MM.1S (cell line): ENCODE measurements around the gene RREB1.

Experiments
- DNase-seq: peaks from one replicate; pipeline ENCODE4 v3.0.0-alpha.2; 2015
- H2AFZ ChIP-seq: fragments of 300-600 bp; sonication (generic); 2 replicates; pipeline ENCODE4 v1.6.0; 2016; ENCODE audit warnings: antibody characterized with exemption, low read length
- H3F3A ChIP-seq: fragments of 300-600 bp; sonication (generic); 2 replicates; pipeline ENCODE4 v1.6.1; 2016; ENCODE audit warnings: mild to moderate bottlenecking, antibody characterized with exemption, low read length, moderate library complexity, mixed read lengths; ENCODE audit not compliant: insufficient read depth
- H3K27ac ChIP-seq: fragments of 300-600 bp; sonication (generic); 2 replicates; pipeline ENCODE4 v1.5.1; 2016; ENCODE audit warnings: mild to moderate bottlenecking, low read length
- H3K27me3 ChIP-seq: fragments of 300-600 bp; sonication (generic); replicated peaks from 2 replicates; pipeline ENCODE4 v1.6.0; 2016; ENCODE audit warnings: low read length; ENCODE audit not compliant: insufficient read depth
- H3K36me3 ChIP-seq: fragments of 300-600 bp; sonication (generic); replicated peaks from 2 replicates; pipeline ENCODE4 v1.6.1; 2016; ENCODE audit warnings: mild to moderate bottlenecking, low read length, mixed read lengths; ENCODE audit not compliant: insufficient read depth
- H3K4me1 ChIP-seq: fragments of 300-600 bp; sonication (generic); 2 replicates; pipeline ENCODE4 v1.6.1; 2016; ENCODE audit warnings: low read length, mixed read lengths
- H3K4me2 ChIP-seq: fragments of 300-600 bp; sonication (generic); 2 replicates; pipeline ENCODE4 v1.6.0; 2016; ENCODE audit warnings: low read depth, low read length
- H3K4me3 ChIP-seq: fragments of 300-600 bp; sonication (generic); 2 replicates; pipeline ENCODE4 v1.5.1; 2016; ENCODE audit warnings: low read length, mixed read lengths
- H3K79me2 ChIP-seq: fragments of 300-600 bp; sonication (generic); 2 replicates; pipeline ENCODE4 v1.6.1; 2016; ENCODE audit warnings: mixed run types, low read length, mixed read lengths
- H3K9ac ChIP-seq: fragments of 300-600 bp; sonication (generic); 2 replicates; pipeline ENCODE4 v1.6.1; 2016; ENCODE audit warnings: low read length, mixed read lengths
- H3K9me2 ChIP-seq: fragments of 300-600 bp; sonication (generic); replicated peaks from 2 replicates; pipeline ENCODE4 v1.6.1; 2016; ENCODE audit warnings: mild to moderate bottlenecking, low read length, mixed read lengths; ENCODE audit not compliant: insufficient read depth
- H3K9me3 ChIP-seq: fragments of 300-600 bp; sonication (generic); replicated peaks from 2 replicates; pipeline ENCODE4 v1.6.1; 2016; ENCODE audit warnings: mild to moderate bottlenecking, low read length, mixed read lengths; ENCODE audit not compliant: insufficient read depth
- H4K20me1 ChIP-seq: fragments of 300-600 bp; sonication (generic); 2 replicates; pipeline ENCODE4 v1.6.1; 2016; ENCODE audit warnings: mild to moderate bottlenecking, low read length, moderate library complexity, mixed read lengths; ENCODE audit not compliant: insufficient read depth
- EZH2 ChIP-seq: fragments of 300-600 bp; sonication (generic); optimal IDR thresholded peaks from 2 replicates; pipeline ENCODE3; 2017; ENCODE audit warnings: low read depth, mild to moderate bottlenecking, antibody characterized with exemption, low read length, mixed read lengths
- EZH2phosphoT487 ChIP-seq: fragments of 300-600 bp; sonication (generic); IDR thresholded peaks from 2 replicates; pipeline ENCODE4 v1.6.1; 2018; ENCODE audit warnings: antibody characterized with exemption, low read length
- TF ChIP-seq, protein P1 (sequence below): fragments of 300-600 bp; sonication (generic); IDR thresholded peaks from 2 replicates; pipeline ENCODE4 v1.5.1; 2016; ENCODE audit warnings: antibody characterized with exemption, low read length, mixed read lengths

Gene RREB1

DNA sequence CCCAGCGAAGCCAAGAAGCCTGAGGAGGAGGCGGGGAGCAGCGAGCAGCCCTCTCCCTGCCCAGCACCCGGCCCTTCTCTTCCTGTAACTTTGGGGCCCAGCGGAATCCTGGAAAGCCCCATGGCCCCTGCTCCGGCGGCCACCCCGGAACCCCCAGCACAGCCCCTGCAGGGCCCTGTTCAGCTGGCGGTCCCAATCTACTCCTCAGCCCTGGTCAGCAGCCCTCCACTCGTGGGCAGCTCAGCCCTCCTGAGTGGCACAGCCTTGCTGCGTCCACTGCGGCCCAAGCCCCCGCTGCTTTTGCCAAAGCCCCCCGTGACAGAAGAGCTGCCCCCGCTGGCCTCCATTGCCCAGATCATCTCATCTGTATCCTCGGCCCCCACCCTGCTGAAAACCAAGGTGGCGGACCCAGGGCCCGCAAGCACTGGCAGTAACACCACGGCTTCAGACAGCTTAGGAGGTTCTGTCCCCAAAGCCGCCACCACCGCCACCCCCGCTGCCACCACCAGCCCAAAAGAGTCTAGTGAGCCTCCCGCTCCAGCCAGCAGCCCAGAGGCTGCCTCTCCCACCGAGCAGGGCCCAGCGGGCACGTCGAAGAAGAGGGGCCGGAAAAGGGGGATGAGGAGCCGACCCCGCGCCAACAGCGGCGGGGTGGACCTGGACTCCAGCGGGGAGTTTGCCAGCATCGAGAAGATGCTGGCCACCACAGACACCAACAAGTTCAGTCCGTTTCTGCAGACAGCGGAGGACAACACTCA is 123.4 kb downstream of the RREB1 start:
- no peak overlapping the region for H2AFZ ChIP-seq
- H3K9me2 ChIP-seq = no peaks in the 10 kb centered on the region
- no peak for DNase-seq
- H3K4me3 ChIP-seq = no peak overlapping the region
- no peaks in the 10 kb centered on the region for H3K27me3 ChIP-seq
- no peaks in the 10 kb centered on the region; the same call in 1 of the 2 replicates for H3K79me2 ChIP-seq
- no peak overlapping the region for H3K4me2 ChIP-seq
- no peak overlapping the region for H3K27ac ChIP-seq
- no peak overlapping the region for H3K9ac ChIP-seq
- H4K20me1 ChIP-seq = no peaks in the 10 kb centered on the region
- no peaks in the 10 kb centered on the region for H3K9me3 ChIP-seq
- no peak for TF ChIP-seq EZH2
- TF ChIP-seq EZH2phosphoT487 = no peak
- TF ChIP-seq, protein P1, sequence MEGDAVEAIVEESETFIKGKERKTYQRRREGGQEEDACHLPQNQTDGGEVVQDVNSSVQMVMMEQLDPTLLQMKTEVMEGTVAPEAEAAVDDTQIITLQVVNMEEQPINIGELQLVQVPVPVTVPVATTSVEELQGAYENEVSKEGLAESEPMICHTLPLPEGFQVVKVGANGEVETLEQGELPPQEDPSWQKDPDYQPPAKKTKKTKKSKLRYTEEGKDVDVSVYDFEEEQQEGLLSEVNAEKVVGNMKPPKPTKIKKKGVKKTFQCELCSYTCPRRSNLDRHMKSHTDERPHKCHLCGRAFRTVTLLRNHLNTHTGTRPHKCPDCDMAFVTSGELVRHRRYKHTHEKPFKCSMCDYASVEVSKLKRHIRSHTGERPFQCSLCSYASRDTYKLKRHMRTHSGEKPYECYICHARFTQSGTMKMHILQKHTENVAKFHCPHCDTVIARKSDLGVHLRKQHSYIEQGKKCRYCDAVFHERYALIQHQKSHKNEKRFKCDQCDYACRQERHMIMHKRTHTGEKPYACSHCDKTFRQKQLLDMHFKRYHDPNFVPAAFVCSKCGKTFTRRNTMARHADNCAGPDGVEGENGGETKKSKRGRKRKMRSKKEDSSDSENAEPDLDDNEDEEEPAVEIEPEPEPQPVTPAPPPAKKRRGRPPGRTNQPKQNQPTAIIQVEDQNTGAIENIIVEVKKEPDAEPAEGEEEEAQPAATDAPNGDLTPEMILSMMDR = no peak
- H3K36me3 ChIP-seq = no peaks in the 10 kb centered on the region
- peaks cover 8% of the 10 kb centered on the region for H3K4me1 ChIP-seq
- H3F3A ChIP-seq = no peaks in the 10 kb centered on the region

DNA sequence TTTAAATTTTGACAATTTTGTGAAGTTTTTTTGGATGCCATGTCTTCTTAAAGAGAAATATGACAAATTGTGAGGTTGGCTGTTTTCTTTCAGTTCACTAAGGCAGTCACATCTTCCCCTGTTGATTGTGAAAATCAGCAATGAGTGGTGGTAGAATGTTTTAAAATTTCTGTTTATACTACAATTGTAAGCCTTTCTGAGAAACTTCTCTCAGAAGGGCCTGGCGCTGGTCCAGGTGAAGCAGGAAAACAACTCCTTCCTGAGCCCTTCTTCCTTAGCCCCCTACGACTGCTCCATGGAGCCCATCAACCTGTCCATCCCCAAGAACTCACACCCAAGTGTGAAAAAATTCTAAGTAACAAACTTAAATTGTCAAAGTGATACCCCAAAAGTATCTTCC is 124.6 kb downstream of the RREB1 start:
- peaks cover 10% of the 10 kb centered on the region for H3K4me1 ChIP-seq
- H3K9me3 ChIP-seq = no peaks in the 10 kb centered on the region
- no peak overlapping the region for H2AFZ ChIP-seq
- no peaks in the 10 kb centered on the region for H4K20me1 ChIP-seq
- no peak for DNase-seq
- no peaks in the 10 kb centered on the region for H3K27me3 ChIP-seq
- H3K4me3 ChIP-seq = no peak overlapping the region
- H3K36me3 ChIP-seq = no peaks in the 10 kb centered on the region
- TF ChIP-seq EZH2phosphoT487 (no peak), EZH2 (no peak)
- TF ChIP-seq, protein P1 = no peak
- H3K9me2 ChIP-seq = no peaks in the 10 kb centered on the region
- no peaks in the 10 kb centered on the region for H3F3A ChIP-seq
- H3K9ac ChIP-seq = no peak overlapping the region
- no peak overlapping the region for H3K27ac ChIP-seq
- H3K4me2 ChIP-seq = no peak overlapping the region
- no peaks in the 10 kb centered on the region for H3K79me2 ChIP-seq

DNA sequence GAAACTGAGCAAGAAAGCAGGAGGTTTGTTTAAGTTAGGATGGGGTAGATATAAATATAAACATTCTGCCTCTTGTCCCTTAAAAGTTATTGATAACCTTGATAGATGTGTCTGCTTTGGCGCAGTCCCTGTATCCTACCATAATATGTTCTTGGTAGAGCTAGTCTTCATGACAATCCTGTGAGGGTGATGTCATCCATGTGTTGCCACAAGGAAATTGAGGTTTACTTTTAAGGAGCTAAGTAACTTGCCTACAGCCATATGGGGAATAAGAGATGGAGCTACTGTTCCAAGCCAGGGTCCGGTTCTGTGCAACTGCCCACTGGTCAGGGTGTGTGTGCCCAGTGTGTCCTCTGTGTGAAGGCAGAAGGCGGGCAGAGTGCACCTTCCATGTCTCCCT is 126.8 kb downstream of the RREB1 start:
- H2AFZ ChIP-seq = no peak overlapping the region
- H3K27me3 ChIP-seq = no peaks in the 10 kb centered on the region
- no peaks in the 10 kb centered on the region for H3K9me3 ChIP-seq
- H3K27ac ChIP-seq = no peak overlapping the region
- no peaks in the 10 kb centered on the region for H3K79me2 ChIP-seq
- no peak overlapping the region for H3K9ac ChIP-seq
- no peak overlapping the region for H3K4me2 ChIP-seq
- no peak for DNase-seq
- no peaks in the 10 kb centered on the region for H3K36me3 ChIP-seq
- H3K9me2 ChIP-seq = no peaks in the 10 kb centered on the region
- TF ChIP-seq, protein P1 = no peak
- no peak for TF ChIP-seq EZH2
- TF ChIP-seq EZH2phosphoT487 = no peak
- peaks cover 10% of the 10 kb centered on the region for H3K4me1 ChIP-seq
- H3K4me3 ChIP-seq = no peak overlapping the region
- no peaks in the 10 kb centered on the region for H4K20me1 ChIP-seq
- no peaks in the 10 kb centered on the region for H3F3A ChIP-seq
